HG03066 (cell line): ENCODE measurements around the gene ATP5PD.
A peak's percentile ranks its signal among the peaks of the same experiment; 100 is the strongest.

ENCODE experiments used
- ATAC-seq: cut with Tn5 transposase; IDR thresholded peaks from one replicate; pipeline ENCODE4 v1.9.1; 2021; ENCODE audit warnings: low read depth; ENCODE audit not compliant: unreplicated experiment

ATP5PD gene

DNA sequence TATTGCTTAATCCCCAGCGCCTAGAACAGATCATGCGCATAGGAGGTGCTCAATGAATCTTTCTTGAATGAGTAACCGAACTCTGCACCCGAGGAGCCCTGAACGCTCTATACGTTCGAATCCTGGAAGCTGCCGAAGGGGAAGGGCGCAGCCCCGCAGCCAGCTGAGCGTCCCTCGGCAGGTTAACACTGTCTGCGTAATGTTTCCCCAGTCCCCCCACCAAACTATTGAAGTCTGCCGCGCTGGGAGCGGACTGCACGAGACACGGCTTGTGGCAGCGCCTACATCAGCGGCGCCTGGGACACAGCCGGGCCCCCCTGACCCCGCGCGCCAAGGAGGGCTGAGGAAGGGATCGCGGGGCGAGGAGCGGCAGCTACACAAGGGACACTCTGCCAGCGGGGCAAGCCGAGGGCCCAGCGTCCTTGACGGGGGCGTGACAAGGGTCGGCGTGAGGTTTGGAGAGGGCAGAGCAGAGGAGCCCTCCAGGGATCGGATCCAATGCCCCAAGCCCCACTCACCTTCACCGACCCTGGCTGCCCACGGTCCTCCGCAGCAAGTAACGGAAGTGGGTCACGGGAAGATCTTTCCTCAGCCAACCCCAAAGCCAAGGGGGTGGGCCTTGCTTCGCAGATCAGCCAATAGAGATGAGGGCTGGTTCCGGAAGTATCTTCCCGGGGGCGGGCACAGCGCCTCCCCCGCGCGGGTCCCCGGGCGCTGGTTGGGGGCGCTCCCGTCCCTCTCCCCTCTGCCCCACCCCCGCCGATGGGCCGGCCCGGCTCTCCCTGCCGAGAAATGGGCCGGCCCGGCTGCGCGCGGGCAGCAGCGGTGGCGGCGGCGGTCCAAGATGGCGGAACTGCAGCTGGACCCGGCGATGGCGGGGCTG lies at the start of gene ATP5PD, which contains the start of gene KCTD2:
Gene ATP5PD, minus strand, starts transcription at position 563 of the 883 bp plus-strand sequence. CDS start 4,319 bp downstream, outside the sequence.
Gene KCTD2, plus strand, starts transcription at position 819 of the 883 bp plus-strand sequence. Its CDS starts 26 bp downstream, at position 845.
- peak; percentile 96 for ATAC-seq

DNA sequence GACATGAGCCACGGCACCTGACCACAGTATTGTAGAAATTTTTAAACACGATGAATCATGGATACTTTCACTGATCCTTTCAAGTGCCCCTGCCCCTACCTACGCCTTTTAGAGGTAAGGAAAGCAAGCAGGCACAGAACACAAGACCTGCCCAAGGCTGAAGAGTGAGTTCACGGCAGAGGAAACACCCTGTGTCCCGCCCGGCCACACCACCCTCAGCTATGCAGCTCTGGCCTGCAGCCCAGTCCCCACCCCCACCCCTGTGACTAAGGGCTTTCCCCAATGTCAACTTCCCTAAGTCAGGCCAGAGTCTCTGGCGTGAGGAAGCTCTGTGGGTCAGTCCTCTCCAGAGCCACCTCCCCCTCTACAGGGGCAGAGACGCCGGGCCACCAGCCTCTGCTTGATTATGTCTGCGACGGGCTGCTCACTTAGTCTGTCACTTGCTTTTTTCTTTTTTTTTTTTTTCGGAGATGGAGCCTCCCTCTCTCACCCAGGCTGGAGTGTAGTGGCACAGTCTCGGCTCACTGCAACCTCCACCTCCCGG lies 49.4 kb upstream of the ATP5PD start:
- no peak for ATAC-seq

DNA sequence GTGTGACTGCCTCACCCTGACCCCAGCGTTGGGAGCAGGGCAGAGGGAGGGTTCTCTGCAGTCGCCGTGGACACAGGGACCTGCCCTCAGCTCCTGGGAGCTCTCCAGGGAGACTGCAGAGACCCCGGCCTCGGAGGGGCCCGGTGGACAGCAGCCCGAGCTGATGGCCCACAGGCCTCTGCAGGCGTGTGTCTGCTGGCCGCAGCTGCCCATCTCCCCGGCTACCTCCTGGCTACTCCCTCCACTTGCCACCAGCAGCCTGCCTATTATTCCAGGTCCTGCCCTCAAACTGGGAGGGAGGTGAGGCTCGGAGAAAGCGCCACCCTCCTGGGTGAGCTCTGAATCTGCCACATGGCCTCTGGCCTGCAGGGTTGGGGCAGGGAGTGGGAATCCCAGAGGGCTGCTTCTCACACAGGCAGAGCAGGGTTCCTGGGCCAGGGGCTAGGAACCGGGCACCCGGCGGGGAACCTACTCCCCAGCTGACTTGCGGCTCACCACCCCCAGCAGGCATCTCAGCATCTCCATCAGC lies 48.2 kb upstream of the ATP5PD start:
- ATAC-seq, result no peak

DNA sequence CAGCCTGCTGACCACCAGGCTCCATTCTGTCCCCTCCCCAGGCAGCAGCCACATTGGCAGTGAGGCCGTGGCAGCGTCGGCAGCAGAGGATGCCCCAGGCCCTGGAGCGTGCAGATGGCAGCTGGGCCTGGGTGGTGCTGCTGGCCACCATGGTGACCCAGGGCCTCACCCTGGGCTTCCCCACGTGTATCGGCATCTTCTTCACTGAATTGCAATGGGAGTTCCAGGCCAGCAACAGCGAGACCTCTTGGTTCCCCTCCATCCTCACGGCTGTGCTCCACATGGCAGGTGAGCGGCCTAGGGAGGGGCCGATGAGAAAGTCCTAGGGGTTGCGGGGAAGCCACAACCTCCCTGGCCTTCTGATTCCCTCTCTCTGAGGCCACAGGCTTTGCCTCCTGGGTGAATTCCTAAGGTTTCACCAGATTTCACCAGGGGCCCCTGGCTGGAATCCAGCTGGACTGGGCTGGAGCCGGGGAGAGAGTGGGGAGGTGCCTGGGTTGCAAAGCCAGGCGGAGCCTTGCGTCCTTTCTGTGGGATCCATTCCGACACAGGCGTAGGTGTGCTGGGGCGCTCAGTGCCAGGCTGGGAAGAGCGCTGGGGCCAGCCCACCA lies 46.9 kb upstream of the ATP5PD start:
- ATAC-seq, result no peak

DNA sequence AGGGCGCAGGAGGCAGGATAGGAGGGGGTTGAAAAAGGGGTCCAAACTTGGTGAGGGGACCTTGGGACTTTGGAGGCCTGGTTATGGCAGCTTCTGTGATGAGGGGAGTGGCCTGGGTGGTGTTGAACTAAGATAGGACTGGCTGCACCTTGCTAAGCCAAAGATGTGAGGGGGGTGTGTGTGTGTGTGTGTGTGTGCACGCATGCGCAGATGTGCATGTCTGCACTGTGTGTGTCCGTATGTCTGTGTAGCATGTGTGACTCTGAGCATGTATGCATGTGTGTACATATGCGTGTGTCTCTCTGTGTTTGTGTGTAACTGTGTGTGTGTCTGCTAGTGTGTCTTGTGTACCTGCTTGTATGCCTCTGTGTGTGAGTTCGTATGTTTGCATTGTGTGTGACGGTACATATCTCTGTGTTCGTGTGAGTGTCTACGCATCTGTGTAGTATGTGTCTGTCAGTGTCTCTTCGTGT lies 45.1 kb upstream of the ATP5PD start:
- ATAC-seq, result no peak

- ATAC-seq, result no peak
These were observed 44.4 kb upstream of the ATP5PD start for GRCh38 chr17:75090871-75091854.

- ATAC-seq, result no peak
These were observed 42.0 kb upstream of the ATP5PD start for GRCh38 chr17:75088465-75089417.

- ATAC-seq, result peak; percentile 60
These were observed 41.0 kb upstream of the ATP5PD start, which contains the start of gene SLC16A5 for GRCh38 chr17:75087558-75088453. Gene SLC16A5 (plus strand): TSS chr17:75087954. CDS start chr17:75093637, 5,683 bp downstream.

DNA sequence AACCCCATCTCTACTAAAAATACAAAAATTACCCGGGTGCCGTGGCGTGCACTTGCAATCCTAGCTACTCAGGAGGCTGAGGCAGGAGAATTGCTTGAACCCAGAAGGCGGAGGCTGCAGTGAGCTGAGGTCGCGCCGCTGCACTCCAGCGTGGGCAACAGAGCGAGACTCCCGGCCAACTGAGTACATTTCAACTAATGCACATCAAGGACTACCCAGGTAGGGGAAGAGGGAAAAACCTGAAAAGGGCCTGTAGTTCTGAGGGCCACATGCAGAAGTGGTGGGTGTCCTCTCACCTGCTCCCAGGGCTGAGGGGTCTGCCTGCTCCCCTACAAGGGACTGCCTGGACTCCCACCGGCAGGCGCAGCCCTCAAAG lies 40.4 kb upstream of the ATP5PD start:
- ATAC-seq, result no peak

DNA sequence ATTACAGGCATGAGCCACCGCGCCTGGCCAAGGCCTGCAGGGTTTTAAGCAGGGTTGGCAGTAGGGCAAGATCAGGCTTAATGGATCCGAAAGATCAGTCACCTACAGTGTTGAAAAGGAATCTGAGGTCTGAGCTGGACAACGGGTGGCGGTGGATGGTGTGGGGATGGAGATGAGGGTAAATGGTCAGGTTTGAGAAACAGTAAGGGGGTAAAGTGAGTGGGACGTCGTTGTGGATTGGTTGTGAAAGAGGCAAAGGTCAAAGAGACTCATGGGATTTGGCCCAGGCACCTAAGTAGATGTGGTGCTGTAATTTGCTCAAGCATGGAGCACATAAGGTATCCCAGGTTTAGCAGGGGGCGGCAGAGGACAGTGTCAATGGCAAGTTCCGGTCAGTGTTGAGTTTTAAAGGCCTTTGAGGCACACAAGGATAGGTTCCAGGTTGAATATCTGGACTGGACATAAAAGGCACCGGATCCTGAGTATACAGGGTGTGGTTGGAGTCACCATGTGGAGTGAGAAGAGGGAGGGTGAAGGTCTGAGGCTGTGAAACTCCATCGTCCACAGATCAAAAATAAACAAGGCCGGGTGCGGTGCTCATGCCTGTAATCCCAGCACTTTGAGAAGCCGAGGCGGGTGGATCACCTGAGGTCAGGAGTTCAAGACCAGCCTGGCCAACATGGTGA lies 39.9 kb upstream of the ATP5PD start:
- no peak for ATAC-seq

DNA sequence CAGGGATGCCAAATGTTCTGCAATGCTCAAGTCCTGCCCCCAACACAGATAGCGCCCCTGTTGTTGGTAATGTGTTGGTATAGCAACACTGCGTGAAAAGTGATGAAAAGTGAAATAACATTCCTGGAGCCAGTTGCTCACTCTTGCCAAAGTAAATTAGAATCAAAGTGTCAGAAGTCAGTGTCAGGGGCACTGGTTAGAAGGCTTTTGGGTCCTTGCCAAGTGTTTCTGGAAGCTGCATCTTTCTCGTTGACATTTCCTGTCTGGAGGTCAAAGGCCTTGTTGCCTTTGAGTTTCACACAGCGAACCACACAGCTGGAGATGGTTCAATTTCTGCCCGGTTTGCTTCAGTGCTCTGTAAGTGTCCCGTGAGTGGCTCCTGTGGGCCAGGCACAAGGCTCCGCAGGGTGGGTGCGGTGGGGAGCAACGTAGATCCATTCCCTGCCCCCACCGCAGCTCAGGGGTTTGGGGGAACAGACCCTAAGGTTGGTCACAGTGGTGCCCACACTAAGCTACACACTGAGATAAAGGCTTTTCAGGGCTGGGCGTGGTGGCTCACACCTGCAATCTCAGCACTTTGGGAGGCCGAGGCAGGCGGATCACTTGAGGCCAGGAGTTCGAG lies 37.4 kb upstream of the ATP5PD start:
- no peak for ATAC-seq

DNA sequence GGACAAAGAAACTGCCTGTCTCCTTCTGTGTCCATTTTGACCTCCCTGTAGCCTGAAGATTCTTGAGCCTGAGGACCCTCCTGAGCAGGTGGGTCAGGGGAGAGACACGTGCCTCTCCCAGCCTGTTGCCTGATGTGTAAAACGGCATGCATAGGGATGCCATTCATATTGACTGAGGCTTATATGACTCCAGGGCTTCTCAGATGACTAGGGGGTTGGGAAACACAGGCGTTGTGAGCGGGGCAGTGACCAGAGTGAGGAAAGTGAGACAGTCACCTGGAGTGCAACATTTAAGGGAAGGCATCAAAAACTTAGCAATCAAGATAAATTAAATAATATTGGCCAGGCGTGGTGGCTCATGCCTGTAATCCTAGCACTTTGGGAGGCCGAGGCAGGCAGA lies 35.9 kb upstream of the ATP5PD start:
- ATAC-seq, result no peak

GRCh38 chr17:75081611-75082540 lies 35.1 kb upstream of the ATP5PD start:
- no peak for ATAC-seq

- ATAC-seq, result no peak
These were observed 32.2 kb upstream of the ATP5PD start for GRCh38 chr17:75079023-75079373.

GRCh38 chr17:75078284-75079022 lies 31.7 kb upstream of the ATP5PD start:
- ATAC-seq, result no peak
